Pons (tissue), 1 donor: ENCODE data around the gene C5orf52.
"Not testable (repeated sequence)": the region's sequence is repeated elsewhere in the genome, so short reads cannot be mapped to it uniquely, and the experiment has no call there.

Experiments used
- DNase-seq: peaks from one replicate; pipeline ENCODE4 v3.0.0-alpha.2; 2016; ENCODE audit warnings: low spot score

C5orf52 gene

GRCh38 chr5:157670662-157671591 is at the start of gene C5orf52:
Gene C5orf52 (plus strand): TSS chr5:157671533. CDS start chr5:157671615, 82 bp downstream.
- DNase-seq: no peak

- no peak for DNase-seq
Observed at GRCh38 chr5:157624144-157624543, 47.2 kb upstream of the C5orf52 start.

DNA sequence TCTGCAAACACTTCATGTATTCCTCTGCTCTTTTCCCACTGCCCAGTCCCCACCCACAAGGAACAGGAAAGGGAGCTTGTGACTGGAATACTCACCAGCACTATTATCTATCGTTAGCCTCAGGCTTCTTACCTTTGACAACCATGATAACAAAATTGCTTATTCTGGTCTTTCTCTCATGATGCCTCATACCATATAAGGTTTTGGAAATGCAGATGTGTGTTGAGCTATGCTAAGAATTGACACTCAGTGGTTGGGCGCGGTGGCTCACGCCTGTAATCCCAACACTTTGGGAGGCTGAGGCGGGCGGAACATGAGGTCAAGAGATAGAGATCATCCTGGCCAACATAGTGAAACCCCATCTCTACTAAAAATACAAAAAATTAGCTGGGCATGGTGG is 44.5 kb upstream of the C5orf52 start:
- DNase-seq: no peak

GRCh38 chr5:157630341-157630740 is 41.0 kb upstream of the C5orf52 start:
- DNase-seq: no peak

- DNase-seq: no peak
Observed at GRCh38 chr5:157640406-157641066, 30.8 kb upstream of the C5orf52 start.

DNA sequence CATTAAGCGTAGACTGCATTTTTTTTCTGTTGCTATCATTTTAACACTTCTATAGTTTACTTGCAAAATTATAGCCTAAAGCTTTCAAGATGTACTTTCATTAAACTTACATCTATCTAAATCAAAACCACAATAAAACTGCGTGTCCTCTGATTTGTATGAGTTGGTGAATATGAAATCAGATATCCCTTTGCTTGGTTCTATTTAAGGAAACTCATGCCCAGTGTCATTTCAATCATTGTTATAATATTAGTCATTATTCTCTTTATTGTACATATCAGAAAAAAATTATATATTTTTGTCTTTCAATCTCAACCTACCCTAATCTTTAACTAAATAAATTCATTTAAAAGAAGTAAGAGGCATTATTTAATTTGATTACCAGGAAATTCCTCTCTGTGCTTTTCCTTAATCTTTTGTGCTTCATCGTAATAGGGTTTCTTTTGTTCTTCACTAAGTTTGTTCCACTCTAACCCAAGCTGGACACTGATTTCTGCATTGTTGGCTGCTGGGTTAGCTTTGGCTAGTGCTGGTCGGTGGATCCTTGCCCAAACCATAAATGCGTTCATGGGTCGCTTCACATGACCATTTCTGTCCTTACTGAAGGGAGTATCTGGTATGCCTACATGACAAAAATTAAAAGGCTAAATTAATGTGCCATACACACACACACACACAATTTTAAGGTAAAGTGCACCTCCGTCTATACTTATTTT is 22.9 kb upstream of the C5orf52 start:
- no peak for DNase-seq

- DNase-seq: no peak
Observed at GRCh38 chr5:157649101-157649500, 22.2 kb upstream of the C5orf52 start.

DNA sequence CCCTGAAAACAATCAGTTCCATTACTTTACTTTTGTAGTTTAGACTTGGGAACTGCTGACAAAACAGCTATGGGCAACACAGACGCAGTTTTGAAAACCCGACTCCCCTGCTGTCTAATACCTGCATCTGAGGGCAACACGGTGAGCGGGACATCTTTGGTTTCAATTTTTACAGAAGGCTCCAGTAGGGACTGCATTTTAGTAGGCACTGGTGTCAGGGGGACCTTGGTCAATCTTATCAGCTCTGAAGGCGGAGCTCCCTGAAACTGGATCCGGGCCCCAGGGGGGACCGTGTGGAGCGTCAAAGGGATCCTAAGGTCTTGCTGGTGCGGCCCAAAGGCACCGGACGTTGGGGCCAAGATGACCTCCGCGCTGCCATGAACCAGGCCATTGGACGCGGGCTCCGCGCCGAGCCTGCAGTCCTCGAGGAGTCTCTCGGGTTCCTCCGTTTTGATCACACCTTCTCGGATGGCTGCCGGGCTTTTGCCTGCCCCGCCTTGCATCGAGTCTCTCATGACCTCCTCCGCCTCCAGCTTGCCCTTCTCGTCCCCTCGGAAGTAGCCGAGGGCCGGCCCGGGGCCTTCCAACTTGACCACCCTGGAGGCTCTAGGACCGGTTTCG is 20.2 kb upstream of the C5orf52 start:
- no peak for DNase-seq

DNA sequence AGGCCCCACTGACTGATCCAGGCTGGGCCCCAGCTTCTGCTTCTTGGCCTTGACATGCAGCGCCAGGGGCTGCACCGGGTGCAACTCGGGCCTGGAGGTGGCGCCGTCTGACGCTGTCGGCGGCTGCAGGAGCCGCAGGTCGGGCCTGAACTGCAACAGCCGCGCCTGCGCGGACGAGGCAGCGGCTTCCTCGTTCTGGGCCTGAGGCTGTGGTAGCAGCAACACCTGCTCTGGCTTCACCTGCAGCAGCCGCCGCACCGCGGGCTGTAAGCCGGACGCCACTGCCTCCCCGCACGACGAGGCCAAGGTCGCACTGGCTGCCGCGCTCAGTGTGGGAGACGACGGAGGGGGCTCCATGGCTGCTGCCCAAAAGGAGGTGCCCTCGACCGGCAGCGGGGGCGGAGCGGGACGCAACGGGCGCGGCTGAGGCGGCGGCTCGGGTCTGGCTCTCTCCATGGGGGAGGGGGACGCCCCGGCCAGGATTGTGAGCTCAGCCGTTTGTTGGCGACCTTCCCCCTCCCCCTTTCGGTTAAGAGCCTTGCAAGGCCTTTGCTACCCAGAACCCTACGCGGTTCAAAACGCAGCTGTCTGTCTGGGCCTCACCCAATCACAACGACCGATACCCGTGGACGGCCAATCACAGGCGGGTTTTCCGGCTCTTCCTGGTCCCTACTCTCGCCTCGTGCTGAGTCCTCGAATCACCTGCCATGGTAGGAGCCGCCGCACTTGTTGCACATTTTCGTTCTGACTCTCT is 19.5 kb upstream of the C5orf52 start:
- no peak for DNase-seq

- DNase-seq: no peak
Observed at GRCh38 chr5:157652377-157652692, 19.0 kb upstream of the C5orf52 start, which contains the start of gene SOX30. Gene SOX30 (minus strand): TSS chr5:157652438. CDS start chr5:157652078, 360 bp downstream.

- DNase-seq: no peak
Observed at GRCh38 chr5:157657516-157657915, 13.8 kb upstream of the C5orf52 start.

GRCh38 chr5:157658893-157659292 is 12.4 kb upstream of the C5orf52 start:
- no peak for DNase-seq

DNA sequence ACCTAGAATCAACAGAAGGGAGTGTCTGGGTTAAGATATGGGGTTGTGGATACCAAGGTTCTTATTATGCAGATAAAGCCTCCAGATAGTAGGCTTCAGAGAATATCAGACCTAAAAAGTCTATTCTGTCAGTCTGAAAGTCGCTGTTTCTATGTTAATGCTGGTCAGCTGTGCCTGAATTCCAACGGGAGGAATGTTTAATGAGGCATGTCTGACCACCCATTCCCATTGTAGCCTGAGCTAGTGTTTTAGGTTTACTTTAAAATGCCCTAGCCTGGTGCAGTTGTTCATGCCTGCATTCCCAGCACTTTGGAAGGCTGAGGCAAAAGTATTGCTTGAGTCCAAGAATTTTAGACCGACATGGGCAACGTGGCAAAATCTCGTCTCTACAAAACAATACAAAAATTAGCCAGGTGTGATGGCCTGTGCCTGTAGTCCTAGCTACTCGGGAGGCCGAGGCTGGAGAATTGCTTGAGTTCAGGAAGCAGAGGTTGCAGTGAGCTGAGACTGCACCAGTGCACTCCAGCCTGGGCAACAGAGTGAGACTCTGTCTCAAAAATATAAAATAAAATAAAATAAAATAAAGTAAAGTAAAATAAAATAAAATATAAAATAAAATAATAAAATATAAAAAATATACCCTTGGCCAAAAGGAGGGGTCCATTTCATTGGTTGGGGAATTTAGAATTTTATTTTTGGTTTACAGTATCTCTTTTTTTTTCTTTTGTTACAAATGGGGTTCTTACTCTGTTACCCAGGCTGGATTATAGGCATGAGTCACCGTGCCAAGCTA is 11.3 kb upstream of the C5orf52 start:
- no peak for DNase-seq

DNA sequence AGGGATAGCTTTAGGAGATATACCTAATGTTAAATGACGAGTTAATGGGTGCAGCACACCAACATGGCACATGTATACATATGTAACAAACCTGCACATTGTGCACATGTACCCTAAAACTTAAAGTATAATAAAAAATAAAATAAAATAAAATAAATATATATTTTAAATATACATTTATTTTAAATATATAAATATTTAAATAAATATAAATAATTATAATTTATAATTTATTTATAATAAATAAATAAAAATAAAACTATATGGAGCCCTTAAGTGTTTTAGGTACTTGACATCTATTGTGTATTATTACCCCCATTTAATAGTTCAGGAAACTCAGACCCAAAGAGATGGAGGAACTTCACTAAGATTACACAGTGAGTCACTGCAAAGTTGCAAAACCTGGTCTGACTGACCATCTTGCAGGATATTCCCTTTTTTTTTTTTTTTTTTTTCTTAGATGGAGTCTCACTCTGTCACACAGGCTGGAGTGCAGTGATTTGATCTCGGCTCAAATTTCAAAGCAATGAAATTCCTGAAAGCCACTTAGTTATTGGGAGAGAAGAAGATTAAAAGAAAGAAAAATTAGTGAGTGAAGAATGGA is 5.8 kb upstream of the C5orf52 start:
- DNase-seq: no peak

DNA sequence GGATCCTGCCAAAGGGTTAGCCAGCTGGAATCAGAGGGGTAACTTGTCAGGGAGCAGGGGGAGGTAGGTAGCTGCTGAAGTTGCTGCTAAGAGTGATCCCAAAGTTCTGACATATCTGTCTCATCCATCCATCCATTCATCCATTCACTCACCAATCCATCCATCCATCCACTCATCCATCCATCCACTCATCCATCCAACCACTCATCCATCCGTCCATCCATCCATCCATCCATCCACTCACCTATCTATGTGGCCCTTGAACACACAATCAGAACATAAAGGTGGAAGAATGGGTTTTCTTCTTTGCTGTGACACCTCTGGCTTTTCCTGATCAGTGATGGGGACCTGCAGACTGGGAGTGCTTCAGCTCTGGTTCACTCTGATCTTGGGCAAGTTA is 3.0 kb upstream of the C5orf52 start:
- no peak for DNase-seq

DNA sequence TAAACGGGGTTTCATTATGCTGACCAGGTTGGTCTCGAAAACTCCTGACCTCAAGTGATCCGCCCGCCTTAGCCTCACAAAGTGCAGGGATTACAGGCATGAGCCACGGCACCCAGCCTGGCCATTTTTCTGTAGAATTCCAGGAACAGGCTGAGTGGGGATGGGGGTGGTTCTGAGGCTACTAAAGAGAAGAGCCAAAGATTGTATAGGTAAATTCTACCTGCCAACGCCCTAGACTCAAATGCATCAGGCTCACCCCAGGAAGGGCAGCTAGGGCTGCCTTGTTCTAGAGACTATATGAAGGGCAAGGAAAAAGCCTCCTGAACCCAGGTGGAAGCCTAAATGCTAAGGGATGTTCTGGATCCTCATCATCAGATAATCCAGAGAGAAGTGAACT is 1.6 kb upstream of the C5orf52 start:
- DNase-seq: no peak

GRCh38 chr5:157671592-157672330 is 428 bp downstream of the C5orf52 start:
- no peak for DNase-seq

GRCh38 chr5:157672976-157673375 is 1.6 kb downstream of the C5orf52 start:
- DNase-seq: no peak

DNA sequence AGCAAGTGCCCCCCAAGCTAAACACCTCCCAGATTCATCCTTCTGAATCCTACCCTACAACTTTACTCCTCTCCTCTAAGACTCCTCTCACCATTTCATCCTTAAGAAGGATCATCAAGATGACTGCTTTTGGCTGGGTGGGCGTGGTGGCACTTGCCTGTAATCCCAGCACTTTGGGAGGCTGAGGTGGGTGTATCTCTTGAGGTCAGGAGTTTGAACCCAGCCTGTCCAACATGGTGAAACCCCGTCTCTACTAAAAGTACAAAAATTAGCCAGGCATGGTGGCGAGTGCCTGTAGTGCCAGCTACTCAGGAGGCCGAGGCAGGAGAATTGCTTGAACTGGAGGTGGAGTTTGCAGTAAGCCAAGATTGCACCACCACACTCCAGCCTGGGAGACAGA is 3.0 kb downstream of the C5orf52 start:
- not testable (repeated sequence) for DNase-seq

- DNase-seq: no peak
Observed at GRCh38 chr5:157677931-157678330, 6.6 kb downstream of the C5orf52 start.
